NCI-H748 treated with DMSO at 0.1 percent for 48 hours (cell line): ENCODE results near the gene CANT1.

ENCODE experiments used
- DNase-seq: peaks from one replicate; lab custom pipeline; 2025; lab: John Stamatoyannopoulos, UW

Gene CANT1

DNA sequence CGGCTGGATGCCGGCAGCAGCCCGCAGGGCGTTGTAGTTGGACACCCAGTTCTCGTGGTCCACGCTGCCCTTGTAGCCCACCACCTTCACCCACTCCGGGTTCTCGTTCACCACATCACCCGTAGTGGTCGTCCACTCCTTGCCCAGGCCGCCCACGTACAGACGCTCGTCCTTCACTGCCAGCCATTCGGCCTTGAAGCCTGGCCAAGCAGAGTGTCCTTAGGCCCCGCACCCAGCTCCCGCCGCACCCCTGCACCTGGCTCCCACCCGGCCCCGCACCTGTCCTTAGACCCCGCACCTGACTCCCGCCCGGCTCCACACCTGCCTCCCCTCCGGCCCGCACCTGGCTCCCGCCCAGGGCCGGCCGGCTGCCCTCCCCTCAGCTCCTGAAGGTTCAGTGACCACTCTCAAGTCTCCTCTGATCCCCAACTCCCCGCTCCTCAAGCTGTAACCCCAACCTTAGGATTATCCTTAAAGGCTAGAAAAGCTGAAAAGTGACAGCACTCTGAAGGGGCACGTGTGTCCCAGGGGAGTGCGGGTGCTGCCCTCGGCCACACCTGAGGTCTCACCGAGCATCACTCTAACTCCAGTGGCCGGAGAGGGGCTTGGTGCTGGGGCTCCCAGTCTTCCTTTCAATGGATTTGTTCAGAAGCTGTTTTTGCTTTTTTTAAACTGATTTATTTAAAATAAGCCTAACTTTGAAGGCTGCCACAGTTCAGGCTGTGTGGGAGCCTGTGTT is 14.4 kb downstream of the CANT1 start:
- DNase-seq = no peak

DNA sequence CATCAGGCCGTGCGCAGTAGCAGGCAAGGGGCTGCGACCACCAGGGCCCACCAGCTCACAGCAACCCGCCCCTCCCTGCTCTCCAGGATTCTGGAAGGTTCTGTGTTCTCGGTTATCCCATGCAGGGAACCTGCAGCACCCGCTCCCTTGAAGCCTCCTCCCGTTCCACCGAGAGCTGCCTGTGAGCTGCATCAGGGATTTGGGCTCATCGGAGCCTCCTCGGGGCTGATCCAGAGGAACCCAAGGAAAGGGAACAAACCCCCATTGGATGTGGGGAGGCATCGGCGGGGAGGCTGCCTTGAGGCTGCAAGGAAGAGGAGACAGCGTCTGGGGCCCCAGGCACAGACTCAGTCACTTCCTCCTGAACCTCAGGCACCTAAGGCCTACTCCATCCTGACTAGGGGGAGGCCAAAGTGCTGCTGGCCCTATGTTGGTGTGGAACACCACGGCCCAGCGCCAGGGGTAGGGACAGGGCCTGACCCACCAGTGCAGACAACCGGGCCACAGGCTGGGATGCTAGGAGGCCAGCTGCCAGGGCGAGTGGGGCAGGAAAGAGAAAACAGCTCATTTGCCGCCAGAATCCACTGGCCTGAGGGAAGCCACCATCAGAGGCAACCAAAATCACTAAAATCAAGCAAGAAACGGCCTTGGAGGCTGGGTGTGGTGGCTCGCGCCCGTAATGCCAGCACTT is 15.4 kb downstream of the CANT1 start:
- DNase-seq = no peak

DNA sequence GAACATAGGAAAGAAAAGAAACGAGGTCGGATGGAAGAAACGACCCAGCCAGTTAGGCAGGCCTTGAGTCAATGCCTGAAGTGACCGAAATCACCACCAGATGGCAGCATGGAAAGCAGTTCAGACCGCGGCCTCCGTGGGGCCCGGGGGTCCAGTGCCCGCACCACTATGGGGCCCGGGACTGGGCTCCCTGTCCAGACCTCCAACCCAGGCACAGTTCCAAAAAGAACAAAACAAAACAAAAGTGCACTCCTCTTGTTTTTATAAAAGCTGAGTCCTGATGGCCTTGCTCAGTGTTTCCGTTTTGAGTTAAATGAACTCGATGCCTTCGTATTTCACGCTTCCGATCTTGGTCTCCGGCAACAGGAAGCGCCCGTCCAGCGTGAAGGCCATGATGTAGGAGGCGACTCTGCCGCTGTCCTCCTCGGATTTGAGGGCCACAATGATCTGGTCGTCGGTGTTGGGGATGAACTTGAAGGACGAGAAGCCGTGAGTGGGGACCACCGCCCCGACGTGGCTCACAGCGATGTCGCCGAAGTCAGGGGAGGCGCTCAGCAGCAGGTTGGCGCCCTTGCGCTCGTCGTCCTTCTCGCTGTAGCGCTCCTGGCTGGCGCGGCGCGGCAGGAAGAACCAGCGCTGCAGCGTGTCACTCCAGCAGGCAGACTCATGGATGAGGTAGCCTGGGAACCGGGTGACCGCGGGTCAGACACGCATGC is 16.2 kb downstream of the CANT1 start:
- DNase-seq = no peak

DNA sequence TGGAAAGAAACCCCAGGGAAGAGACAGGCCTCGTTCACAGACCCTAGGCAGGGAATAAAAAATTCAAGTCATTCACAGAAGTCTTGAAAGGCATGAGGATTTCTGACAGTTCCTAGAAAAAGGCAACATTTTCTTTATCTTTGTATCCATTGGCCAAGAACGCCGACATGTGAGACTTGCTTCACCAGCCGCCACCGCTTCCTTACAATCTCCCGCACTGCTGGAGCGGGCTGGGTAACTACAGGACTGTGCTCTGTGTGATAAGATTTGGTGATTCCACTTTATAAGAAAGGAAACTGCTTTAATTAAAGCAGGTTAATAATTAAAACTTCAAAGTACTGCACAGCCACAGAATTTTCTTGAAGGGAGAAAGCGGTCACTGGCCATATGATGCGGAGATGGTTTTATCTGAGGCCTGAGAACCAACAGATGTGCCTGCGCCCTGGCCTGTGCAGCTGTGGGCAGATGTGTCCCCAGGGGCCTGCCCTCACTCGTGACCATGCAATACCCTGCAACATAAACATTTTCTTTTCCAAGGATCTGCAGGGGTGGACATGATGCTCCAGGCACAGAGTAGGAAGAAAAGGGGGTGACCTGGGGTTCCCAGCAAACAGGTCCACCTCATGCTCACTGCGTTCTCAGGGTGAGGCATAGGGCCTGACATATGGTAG is 16.9 kb downstream of the CANT1 start:
- DNase-seq = no peak

DNA sequence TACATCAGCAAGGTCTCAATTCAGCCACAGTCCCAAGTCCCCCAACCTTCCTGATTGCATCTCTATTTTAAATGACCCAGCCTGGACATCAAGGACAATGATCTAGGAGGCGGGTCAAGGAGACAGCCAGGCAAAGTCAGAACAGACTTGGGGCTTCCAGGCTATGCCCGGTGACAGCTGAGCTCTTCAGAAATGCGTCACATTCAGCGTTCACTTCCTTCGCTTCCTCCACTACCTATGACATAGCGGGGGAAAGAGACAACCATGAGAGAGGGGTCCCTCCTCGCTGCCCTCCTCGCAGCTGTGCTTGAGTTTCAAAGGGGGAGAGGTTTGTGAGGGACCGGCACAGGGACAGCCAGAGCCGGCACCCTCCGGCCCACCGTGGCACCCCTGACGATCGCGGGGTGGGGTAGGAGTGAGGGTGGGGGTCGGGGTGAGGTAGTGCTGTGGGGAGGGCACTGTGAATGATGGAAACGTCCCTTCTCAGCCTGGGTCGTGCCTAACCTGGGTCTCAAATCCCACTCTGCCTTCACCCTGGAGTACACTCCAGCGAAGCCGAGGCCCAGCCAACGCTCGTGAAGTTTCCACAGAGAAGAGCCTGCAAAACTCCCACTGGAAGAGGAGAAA is 17.5 kb downstream of the CANT1 start:
- no peak for DNase-seq

DNA sequence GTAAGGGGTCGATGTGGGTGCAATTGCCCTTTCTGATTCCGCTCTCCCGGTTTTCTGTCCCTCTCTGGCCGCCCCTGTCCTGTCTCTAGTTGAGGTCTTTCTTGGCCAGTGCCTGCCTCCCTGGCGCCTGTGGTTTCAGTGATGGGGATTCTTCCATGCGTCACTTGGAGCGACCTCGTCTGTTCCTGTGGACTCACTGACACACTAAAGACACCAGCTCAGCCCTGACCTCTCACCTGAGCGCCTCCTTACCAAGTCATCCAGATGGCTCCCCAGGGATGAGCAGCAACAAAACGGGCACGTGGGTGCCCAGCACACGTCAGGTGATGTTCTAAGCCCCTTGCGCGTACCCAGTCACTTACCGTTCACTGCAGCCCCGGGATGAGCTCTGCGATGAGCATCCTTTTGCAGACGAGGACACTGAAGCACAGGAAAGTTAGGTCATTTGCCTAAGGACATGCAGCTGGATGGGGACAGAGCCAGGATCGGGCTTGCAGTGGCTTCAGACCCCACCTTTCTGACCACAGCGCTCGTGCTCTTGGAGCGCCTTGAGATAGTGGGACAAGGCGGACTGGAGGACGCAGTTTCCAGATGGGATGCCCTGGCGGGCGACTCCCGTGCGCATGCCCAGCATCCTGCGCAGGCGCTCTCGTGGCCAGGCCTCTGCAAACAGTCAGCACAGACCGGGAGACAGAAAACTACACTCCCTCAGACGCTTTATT is 18.4 kb downstream of the CANT1 start:
- no peak for DNase-seq

DNA sequence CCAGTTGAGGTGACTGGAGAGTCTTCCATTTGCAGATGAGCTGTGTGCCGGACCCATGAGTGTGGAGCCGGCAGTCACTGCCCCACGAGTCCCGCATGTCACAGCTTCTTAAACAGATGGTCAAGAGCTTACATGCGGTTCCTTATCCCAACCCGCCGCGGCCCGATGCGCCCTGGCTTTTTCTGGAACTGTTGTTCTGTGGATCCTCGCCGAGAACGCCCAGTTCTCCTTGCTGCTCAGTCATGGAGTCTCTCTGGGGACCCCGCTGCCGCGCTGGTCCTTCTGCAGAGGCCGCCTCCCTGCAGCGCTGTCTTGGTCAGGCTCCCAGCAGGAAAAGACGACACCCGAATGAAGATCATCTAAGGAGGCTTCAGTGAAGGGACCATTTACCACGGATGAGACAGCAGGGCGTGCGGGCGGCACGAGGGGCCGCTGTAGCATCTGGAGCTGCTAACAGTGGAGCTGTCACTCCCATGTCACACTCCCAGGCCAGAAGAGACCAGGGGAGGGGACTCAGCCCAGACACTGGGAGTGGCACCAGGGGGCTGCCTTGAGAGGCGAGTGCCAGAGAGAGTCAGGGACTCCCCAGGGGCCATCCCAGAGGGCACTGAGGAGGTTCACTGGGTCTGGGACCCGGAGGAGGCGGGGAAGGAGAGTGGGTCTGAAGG is 19.1 kb downstream of the CANT1 start:
- no peak for DNase-seq

DNA sequence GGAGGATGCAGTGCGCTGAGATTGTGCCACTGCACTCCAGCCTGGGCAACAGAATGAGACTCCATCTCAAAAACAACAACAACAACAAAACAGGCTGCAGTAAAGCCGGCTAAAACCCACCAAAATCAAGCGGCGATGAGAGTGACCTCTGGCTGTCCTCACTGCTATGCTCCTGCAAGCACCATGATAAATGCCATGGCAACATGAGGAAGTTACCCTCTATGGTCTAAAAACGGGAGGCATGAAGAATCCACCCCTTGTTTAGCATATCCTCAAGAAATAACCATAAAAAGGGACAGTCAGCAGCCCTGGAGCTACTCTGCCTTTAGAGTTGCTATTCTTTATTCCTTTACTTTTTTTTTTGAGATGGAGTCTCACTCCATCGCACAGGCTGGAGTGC is 21.4 kb downstream of the CANT1 start:
- no peak for DNase-seq

DNA sequence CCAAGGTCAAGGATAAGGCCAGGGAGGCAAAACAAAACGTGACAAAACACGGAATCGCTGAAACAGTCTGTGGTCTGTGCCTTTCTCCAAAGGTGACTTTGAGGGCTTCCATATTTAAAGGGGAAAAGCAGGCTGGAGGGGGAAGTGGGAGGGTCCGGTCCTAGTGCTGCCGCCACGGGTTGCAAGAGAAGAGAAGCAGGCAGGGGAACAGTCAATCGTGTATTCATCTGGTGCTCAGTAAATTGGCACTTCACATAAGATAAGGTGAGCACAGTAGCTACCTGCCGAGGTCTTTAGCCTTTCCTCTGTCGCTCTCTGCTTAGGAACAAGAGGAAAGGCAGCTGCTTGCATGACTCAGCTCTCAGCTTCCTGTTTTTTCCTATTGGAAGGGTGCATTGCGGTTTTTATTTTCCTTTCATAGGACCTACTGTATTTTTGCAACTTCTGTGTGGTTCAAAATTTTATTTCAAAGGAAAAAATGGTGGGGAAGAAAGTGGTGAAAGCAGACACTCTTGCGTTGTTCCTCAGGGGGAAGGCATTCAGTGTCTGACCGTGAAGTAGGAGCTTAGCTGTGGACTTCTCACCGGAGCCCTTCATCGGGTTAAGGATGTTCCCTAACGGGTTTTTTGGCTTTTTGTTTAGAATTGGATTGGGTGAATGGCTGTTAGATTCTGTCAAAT is 22.8 kb downstream of the CANT1 start:
- no peak for DNase-seq

DNA sequence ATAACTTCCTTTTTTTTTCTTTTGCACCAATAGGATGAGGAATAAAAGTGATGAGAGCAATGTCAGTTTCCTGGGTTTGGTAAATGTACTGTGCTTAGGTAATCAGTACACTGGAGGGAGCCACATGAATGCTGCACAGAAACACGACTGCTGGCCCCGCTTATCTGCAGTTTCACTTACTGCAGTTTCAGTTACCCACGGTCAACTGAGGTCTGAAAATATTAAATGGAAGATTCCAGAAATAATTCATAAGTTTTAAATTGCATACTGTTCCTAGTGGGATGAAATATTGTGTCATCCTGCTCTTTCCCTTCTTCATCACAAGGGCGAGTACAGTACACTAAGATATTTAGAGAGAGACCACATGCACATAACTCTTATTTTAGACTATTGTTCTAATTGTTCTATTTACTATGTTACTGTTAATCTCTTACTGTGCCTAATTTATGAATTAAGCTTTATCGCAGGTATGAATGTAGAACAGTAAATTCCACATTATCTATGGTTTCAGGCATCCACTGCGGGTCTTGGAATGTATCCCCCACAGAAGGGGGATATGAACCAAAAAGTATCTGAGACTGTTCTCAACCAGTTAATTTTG is 23.4 kb downstream of the CANT1 start:
- no peak for DNase-seq

DNA sequence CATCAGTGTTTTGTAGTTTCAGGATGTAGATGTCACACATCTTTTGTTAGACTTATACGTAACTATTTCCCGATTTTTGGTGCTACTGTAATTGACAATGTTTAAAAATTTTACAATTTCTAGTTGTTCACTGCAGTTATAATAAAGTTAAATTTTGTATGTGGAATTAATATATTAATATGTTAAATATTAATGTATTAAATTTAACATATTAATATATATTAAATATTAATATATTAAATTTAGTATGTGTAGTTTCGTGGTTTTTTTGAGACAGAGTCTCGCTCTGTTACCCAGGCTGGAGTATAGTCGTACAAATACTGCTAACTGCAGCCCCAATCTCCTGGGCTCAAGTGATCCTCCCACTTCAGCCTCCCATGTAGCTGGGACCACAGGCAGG is 24.2 kb downstream of the CANT1 start:
- no peak for DNase-seq

DNA sequence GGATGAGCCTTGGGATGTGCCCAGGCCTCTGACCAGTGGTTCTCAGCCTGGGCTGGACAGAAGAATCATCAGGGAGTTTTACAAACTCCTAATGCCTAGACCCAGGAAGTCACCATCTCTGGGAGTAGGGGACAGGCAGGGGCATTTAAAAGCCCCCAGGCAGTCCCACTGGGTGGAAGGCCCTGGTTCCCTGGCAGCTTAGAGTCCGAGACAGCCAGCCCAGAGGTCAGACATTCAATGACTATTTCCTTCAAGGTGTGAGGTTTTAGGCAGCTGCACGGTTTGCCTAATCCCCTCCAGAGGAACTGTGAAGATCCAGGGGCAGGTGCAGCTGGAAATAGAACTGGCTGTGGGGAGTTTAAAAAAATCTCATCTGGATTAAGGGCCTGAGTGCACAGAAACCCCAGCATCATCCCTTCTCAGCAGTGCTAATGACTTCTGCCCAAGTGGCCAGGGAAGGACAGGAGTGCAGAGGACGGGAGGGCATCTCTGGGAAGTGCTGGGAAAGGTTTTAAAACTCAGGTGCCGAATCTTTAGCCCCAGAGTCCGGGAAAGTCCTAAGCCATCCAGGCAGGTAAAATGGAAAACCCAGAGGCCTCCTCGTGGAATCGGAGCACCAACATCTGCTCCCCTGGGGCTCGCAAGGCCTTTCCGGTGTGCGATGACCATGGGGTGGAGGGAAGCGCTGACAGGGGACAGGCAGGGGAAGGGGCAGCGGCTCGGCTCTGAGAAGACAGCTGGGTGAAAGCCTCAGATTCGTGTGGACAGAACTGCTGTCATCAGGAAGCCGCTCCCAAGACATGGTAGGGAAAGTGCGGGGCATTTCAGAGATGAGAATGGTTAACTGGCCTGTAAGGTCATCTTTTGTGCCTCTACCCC is 28.3 kb downstream of the CANT1 start:
- DNase-seq = no peak

DNA sequence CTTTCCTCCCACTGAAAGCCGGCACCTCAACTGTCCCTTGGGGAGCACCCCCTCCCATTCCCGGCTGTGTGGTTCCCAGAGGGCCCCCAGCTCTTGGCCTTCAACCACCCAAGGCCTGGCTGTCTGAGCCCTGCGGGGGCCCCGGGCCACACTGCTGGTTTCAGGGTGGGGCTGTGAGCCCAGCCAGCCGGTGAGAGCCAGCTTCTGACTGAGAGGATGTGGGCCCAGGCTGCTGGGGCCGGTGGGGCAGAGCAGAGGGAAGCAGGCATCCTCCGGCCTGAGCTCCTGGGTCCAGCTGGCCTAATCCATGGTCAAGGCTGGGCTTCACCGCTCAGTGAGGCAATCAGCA is 29.0 kb downstream of the CANT1 start:
- DNase-seq = no peak

DNA sequence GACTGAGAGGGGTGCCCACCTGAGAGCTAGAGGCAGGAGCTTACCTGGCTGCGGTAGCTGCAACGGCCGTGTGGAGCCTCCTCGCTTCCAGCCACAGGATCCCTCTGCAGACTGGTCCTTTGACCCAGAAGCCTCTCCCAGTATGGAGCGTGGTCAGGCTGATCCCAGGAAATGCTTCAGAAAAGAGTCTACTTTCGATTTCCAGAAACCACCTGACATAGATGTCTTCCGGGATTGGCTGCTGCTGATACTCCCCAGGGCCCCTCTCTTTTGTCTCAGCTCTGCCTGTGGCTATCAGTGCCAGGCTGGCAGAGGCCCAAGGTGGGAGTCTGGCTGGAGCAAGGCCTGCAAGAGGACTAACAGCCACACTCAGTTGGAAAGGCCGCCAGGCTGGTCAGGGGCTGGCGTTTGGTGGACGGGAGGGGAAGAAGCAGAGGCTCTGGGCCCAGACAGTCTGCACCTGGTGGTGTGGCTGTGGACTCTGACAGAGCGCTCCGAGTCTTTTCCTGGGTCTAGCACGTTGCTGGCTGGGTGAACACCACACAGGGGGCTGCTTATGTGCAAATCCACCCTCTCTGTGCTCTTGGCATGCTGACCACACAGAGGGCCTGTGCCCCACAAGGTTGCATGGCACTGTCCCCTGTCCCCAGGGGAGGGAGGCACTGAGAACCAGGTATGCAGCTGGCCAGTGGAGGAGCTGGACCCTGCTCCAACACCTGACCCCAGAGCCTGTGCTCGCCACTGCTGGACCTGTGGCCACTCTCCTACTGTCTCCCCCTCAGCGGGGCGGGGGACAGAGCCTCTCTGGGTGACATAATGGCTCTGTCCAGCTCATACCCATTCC is 29.6 kb downstream of the CANT1 start, which contains the start of gene LGALS3BP:
LGALS3BP (minus strand) TSS at position 144 of the 844 bp plus-strand sequence. CDS start 2,732 bp downstream, outside the sequence.
- no peak for DNase-seq

DNA sequence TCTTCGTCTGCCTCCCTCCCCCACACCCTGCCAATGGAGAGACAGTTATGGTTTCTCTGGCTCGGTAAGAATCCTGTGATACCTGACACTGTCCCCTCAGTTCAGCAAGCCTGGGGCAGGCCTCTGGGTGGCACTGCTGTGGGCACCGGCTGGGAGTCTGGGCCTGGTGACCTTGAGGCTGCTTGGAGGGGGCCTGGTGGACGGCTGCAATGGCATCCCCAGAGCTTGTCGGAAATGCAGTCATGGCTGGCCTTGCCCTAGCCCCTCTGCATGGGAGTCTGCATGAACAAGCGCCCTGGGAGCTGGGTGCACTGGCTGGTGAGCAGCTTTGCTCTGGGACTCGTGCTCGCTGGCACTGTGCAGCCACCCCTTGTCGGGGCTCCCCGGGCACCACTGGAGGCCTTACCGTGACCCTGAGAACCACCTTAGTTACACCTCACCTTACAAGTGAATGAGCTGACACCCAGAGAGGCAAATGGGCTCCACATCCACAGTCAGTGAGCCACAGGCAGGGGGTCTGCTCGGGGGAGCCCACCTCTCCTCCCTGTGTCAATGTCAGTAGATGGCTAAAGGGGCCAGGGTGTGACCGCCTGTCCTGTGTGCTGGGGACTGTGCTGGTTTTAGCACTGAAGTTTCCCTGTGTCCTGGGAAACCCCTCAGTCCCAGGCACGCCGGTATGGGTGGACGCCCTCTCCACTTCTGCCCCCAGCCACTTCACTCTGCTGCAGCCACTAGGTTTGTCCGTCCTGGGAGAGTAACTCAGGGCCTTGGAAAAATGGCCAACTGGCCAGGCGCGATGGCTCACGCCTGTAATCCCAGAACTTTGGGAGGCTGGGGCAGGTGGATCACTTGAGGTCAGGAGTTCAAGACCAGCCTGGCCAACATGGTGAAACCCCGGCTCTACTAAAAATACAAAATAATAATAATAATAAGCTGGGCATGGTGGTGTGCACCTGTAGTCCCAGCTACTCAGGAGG is 31.3 kb downstream of the CANT1 start:
- DNase-seq = no peak

DNA sequence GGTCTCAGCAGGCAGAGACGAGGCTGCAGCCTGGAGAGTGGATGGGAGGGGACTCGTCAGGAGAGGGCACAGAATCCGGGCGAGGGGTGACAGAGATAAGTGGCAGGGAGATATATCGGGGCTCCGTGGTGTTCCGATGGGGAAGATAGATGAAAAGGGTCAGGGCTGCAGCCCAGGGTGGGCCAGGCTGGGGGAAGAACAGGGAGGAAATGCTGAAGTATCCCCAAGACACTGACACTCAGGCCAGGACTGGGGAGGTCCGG is 32.0 kb downstream of the CANT1 start:
- DNase-seq = no peak
